Activated CD4-positive, alpha-beta T cell treated with anti-CD3 and anti-CD28 coated beads for 1 hour (primary cell): ENCODE measurements around the gene JAK1.

Experiments used
- DNase-seq: peaks from one replicate; pipeline ENCODE4 v3.0.0-alpha.2; 2020

Gene JAK1

GRCh38 chr1:64917907-64918306 is 48.4 kb downstream of the JAK1 start:
- no peak for DNase-seq

- DNase-seq: no peak
These were observed 49.0 kb downstream of the JAK1 start for GRCh38 chr1:64917328-64917861.

- no peak for DNase-seq
These were observed 50.7 kb downstream of the JAK1 start for GRCh38 chr1:64915381-64916274.

GRCh38 chr1:64913361-64914015 is 52.9 kb downstream of the JAK1 start:
- DNase-seq: no peak

GRCh38 chr1:64912191-64912590 is 54.2 kb downstream of the JAK1 start:
- DNase-seq: no peak

DNA sequence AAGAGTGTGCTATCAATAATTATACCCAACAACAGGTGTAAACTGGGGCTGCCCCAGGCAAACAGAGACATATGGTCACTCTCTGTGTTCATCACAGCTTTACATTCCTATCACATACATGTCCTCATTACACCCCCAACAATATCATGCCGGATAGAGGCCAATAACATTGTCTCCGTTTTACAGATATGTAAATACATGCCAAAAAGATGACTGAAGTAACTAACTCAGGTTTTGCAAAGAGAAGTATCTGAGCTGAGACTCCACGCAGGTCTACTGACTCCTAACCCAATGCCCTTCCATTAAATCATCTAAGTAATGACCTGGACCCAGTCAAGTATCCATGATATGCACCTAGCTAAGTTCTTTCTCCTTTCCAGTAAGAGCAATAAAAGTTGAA is 55.0 kb downstream of the JAK1 start:
- no peak for DNase-seq

DNA sequence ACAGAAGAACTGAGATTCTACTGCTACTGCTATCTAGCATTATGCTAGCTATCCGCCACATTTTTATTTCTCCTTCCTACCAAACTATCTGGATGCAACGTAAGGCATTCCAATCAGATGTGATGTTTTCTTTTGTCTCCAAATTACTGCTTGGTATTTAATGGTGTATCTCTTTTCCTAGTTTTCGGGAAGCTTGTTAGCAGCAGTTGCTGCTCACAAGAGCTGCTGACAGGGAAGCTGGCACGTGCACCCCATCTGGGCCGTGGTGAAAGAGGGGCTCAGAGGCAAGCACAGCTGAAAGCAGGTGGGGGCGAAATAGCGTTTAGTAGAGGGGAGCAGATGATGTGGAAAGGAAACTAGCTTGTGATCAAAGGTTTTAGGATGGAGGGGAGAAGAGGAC is 57.3 kb downstream of the JAK1 start:
- no peak for DNase-seq

DNA sequence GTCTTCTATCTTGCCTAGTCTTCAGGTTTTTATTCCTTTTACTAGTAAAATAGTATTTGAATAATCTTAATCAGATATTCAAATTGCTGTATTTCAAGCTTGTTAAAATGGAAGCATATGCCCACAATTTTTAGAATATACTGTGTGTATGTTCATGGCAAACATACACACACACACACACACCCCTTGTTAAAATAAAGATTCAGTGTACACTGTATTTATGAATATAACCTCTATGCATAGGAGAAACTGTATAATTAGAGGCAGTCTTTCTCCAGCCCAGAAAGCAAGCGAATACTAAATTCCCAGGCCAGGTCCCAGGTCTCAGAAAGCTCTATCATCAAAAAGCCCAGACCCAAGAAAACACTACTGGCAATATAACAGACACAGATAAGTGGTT is 57.8 kb downstream of the JAK1 start:
- DNase-seq: no peak

- DNase-seq: no peak
These were observed 59.9 kb downstream of the JAK1 start for GRCh38 chr1:64906447-64906846.

- no peak for DNase-seq
These were observed 62.8 kb downstream of the JAK1 start for GRCh38 chr1:64903593-64903992.

GRCh38 chr1:64901663-64902062 is 64.7 kb downstream of the JAK1 start:
- DNase-seq: no peak

- DNase-seq: no peak
These were observed 65.4 kb downstream of the JAK1 start for GRCh38 chr1:64900916-64901315.

DNA sequence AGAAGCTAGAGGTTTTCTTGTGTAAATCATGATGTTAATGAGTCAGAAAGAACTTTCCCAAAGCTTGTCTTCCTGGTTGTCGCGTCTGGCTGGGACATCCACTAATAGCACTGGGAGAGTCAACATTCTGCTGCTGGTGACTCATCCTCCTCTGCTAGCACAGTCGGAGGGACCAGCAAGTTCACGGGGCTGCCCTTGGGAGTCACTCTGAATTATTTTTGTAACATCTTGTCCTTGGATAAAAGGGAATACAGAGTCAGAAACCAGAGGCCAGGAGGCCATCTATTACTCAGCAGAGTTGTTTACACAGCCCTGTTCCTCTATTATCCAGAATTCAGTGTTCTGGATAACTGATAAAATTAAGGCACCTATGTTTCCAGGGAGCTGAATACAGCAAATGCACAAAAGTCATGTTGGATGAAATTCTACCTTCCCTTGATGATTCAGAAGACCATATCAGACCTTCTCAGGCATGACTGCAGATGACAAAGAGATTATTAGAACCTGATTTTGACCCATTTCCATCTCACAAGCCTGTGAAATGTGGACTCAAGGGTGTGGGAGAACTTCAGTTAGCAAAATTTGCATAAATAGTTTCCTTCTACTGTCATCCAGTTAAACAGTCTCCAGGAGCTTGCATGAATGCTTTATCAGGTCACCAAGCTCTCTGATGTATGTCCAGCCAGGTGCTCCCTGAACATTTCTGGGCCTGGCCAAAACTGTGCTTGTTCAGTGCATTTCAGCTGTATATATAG is 68.1 kb downstream of the JAK1 start:
- DNase-seq: no peak

DNA sequence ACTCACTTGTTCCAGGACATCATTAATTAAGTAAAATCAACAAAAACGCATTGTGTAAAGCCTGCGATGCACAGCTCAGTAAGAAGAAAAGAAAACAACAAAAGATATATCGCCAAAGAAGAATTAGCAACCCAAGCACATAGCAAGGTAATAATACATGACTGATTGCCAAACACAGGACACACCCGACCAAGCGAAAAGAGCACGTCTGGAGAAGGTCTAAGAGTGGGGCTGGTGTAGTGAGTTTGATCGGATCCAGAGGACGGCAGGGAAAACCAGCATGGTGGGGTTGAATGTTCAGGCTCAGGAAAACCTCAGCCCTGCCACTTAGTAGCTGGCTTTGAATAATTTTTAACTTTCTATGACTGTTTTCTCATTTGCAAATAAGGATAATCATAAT is 69.8 kb downstream of the JAK1 start:
- DNase-seq: no peak

DNA sequence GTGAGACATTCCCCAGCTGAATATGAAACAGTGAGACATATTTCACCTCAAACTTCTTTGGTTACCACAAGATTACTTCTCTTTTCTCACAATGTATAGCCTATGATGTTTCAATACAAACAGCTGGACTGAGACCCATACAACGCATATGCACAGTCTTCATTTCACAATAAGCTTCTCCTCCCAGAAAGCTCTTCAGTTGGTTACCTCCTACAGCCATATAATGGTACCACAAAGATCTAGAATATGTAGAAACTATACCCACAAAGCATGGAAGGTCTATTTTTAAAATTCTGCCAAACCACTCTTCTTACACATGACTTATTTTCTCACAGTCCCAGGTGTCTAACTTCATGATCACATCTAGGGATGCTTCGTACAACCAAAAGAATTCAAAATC is 70.8 kb downstream of the JAK1 start:
- DNase-seq: no peak

DNA sequence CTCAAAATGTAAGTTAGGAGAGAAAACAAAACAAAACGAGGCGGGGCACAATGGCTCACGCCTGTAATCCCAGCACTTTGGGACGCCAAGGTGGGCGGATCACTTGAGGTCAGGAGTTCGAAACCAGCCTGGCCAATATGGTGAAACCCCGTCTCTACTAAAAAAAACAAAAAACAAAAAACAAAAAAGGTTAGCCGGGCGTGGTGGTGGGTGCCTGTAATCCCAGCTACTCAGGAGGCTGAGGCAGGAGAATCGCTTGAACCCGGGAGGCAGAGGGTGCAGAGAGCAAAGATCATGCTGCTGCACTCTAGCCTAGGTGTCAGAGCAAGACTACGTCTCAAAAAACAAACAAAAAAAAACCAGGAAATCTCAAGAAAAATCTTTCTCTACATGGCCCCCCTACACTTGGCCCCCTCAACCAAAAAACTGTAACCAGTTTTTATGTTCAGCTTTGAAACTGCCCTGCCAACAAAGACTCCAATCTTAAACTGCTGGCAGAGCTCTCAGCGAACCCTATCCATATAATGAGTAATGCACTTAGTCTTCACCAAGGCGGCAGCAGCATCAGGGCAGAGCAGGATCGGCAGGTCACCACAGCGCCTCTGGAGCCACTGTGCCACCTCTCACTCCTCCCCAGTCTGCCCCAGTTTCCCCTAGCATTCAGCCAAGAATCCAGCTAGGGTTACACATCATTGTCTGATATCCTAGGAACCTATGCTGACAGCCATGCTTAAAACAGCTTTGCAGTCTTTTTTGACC is 71.7 kb downstream of the JAK1 start:
- no peak for DNase-seq

DNA sequence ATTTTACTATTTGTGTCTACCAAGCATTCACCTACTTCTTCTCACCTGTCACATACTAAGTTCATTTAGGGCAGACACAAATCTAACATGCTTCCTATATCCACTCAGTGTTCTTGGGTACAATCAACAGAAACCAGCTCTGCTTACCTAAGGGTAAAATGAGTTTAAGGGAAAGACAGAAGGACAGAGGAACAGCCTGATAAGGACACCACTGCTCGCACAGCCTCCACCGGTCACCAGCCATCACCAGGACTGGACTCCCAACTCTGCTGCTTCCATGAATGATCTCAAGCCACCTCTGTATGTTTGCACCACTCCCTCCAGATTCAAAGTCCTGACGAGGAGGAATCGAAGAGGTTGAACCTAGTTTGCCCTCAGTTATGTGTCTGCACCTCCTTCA is 72.4 kb downstream of the JAK1 start:
- DNase-seq: no peak

DNA sequence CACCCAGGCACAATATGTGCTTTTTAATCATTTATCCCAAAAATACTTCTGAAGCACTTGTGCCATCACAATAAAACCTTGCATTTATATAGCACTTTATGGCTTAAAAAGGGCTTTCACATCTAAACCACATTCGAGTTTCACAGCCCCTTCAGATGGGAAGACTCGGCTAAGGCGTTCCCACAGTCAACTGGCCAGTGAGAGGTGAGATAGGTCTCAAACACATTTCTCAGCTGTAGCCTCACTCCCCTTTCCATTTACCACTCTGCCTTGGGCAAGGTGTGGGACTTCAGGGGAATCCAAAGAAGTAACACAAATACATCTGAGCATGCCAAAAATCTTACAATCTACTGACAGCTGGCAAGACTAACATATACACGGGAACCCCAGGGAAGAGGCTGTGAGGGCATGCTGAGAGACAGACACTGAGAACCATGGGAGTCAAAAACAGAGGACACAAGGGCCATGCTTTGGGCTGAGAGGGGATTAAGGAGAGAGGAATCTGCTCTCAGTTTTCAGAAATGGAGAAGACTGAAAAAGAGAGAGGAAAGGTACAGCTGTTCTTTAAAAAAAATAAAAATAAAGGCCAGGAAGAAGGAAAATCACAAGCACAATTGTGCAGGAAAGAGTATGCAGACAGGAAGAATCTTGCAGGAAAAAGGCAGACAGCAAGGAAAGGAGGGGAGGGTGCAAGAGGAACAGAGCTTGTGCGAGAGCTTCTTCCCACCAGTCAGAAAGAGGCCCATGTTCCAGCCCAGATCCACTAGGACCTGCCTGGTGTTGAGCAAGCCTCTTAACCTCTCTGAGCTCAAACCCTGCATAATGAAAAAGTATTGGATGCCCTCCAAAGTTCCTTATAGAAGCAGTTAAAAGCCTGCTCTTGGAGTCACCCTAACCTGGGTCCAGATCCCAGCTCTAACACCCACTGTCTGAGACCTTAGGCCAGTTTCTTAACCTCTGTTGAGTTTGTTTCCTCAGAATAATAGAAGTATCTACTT is 73.5 kb downstream of the JAK1 start:
- no peak for DNase-seq

DNA sequence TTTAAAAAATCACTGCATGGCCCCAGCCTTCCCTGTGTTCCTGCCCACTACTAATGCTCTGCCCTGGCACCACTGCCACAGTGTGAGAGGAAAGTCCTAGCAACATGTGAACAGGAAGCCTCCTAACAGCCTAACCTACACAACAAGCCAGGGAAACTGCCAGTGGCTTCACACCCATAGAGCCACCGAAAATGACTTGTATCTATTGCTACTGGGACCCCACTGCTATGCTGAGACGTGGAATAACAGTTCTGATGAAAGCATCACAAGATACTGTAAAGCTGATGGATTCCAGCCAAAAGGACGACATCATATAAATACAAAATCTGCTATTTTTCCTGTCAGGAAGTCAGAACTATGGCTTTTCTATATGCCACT is 74.9 kb downstream of the JAK1 start:
- DNase-seq: no peak

DNA sequence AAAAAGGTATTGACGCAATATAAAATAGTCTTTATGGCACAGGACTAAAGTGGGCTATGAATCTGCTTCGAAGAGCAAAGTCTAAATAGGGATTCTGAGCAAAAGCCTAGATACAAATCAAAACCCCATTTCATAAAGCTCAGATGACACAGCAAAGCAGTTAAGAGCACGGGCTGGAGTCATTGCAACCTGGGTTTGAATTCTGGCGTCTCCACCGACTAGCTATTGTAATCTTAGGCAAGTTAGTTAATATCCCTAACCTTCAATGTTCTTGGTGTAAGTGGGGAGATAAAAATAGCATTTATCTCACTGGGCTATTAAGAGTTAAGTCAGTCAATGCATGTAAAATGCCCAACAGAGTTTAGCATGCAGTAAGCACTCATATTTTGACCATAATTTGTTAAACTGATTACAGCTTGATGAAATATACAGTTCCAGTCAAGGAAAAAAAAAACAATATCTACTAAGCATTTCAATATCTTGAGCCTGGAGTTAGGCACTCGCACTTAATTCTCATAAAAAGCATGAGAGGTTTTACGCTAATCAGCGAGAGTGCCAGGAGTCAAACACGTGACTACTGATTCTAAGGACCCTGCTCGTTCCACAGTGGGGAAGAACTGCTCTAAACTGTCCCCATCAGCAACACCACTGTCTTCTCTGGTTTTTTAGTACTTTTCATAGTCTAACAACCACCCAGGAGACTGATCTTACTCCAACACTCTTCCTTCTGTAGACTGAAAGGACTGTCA is 75.5 kb downstream of the JAK1 start:
- DNase-seq: no peak
